Smooth muscle cell (in vitro differentiated cells): ENCODE data around the gene XIRP1. TPM values are rescaled to one million over a fixed set of nuclear protein-coding genes. Genes with fewer than 3 reads are reported as not detected.

Experiments
- DNase-seq: peaks from one replicate; lab custom pipeline; 2025; ENCODE audit not compliant: unreplicated experiment; lab: John Stamatoyannopoulos, UW
- H2AFZ ChIP-seq: fragments of 200-600 bp; sonication (generic); 2 replicates; pipeline ENCODE4 v1.6.0; 2016; ENCODE audit warnings: antibody characterized with exemption, low read depth, mild to moderate bottlenecking
- H3F3A ChIP-seq: fragments of 200-600 bp; sonication (generic); 2 replicates; pipeline ENCODE4 v1.6.0; 2017; ENCODE audit warnings: antibody characterized with exemption, low read depth
- H3K27ac ChIP-seq: fragments of 200-600 bp; sonication (generic); 2 replicates; pipeline ENCODE4 v1.5.1; 2016; ENCODE audit warnings: low read depth, mild to moderate bottlenecking
- H3K27me3 ChIP-seq: fragments of 200-600 bp; sonication (generic); 2 replicates; pipeline ENCODE4 v1.6.1; 2016; ENCODE audit warnings: low read depth, mild to moderate bottlenecking
- H3K36me3 ChIP-seq: fragments of 200-600 bp; sonication (generic); 2 replicates; pipeline ENCODE4 v1.5.1; 2016; ENCODE audit warnings: low read depth
- H3K4me1 ChIP-seq: fragments of 200-600 bp; sonication (generic); 2 replicates; pipeline ENCODE4 v1.5.1; 2016; ENCODE audit warnings: low read depth
- H3K4me2 ChIP-seq: fragments of 200-600 bp; sonication (generic); 2 replicates; pipeline ENCODE4 v1.6.0; 2016; ENCODE audit warnings: mild to moderate bottlenecking
- H3K4me3 ChIP-seq: fragments of 200-600 bp; sonication (generic); 2 replicates; pipeline ENCODE4 v1.5.1; 2016; ENCODE audit warnings: mild to moderate bottlenecking
- H3K79me2 ChIP-seq: fragments of 200-600 bp; sonication (generic); 2 replicates; pipeline ENCODE4 v1.6.0; 2016; ENCODE audit warnings: low read depth, mild to moderate bottlenecking
- H3K9ac ChIP-seq: fragments of 200-600 bp; sonication (generic); 2 replicates; pipeline ENCODE4 v1.6.0; 2016; ENCODE audit warnings: low read depth
- H3K9me3 ChIP-seq: fragments of 200-600 bp; sonication (generic); replicated peaks from 2 replicates; pipeline ENCODE4 v1.5.1; 2016; ENCODE audit warnings: low read depth
- H4K20me1 ChIP-seq: fragments of 200-600 bp; sonication (generic); 2 replicates; pipeline ENCODE4 v1.6.0; 2016; ENCODE audit warnings: low read depth
- CTCF ChIP-seq: fragments of 200-600 bp; sonication (generic); IDR thresholded peaks from 2 replicates; pipeline ENCODE4 v1.5.1; 2017; ENCODE audit warnings: borderline replicate concordance, mild to moderate bottlenecking, antibody characterized with exemption; ENCODE audit not compliant: insufficient read depth, poor library complexity, severe bottlenecking
- WGBS: methylation state at CpG from one replicate; pipeline ENCODE4 v1.1.7; 2016; ENCODE audit warnings: low lambda C conversion rate; 5-methylcytosine and 5-hydroxymethylcytosine counted together
- polyA plus RNA-seq: library from polyadenylated mRNA; unstranded; fragments of >200 nt; fragmentation: Nextera tagmentation; extraction: Ambion mirVana; gene quantifications from 2 replicates; pipeline ENCODE4 v1.2.1, GENCODE V29; 2016
- total RNA-seq: library from RNA; depleted of rRNA; stranded (reverse); fragments of >200 nt; gene quantifications from 2 replicates; pipeline ENCODE4 v1.2.3, GENCODE V29; 2014

Gene XIRP1
- total and polyA plus RNA-seq, 2 experiments from 2014 or later: 0.13 to 0.75 TPM

DNA sequence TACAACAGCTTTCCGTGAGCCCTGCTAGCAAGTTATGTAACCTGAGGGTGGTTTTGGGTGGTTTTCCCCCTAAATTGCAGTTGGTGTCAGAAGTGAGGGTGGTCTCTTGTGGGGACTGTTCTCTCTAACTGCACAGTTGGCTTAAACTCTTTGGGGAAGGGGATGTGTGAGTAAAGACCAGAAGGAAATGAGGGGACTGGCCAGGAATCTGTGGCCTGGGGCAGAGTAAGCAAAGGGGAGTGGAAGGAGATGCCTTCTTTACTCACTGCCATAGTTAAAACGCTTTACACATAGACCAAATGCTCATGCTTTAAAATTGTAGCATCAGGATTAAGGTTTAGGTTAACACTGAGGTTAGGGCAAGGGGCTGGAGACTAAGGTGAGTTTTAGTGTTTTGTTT lies 21.2 kb upstream of the XIRP1 start:
- no peak overlapping the region for H2AFZ ChIP-seq
- H3K27me3 ChIP-seq: no peaks in the 10 kb centered on the region
- H3K4me1 ChIP-seq: peaks cover under 1% of the 10 kb centered on the region
- no peak for TF ChIP-seq CTCF
- no peaks in the 10 kb centered on the region for H3K36me3 ChIP-seq
- no peak overlapping the region for H3K9ac ChIP-seq
- H3K9me3 ChIP-seq: no peaks in the 10 kb centered on the region
- no peaks in the 10 kb centered on the region for H3K79me2 ChIP-seq
- H4K20me1 ChIP-seq: no peaks in the 10 kb centered on the region
- no peak overlapping the region for H3K27ac ChIP-seq
- DNase-seq: no peak
- no peak overlapping the region for H3K4me2 ChIP-seq
- no peak overlapping the region for H3K4me3 ChIP-seq
- no peaks in the 10 kb centered on the region for H3F3A ChIP-seq
- 68% methylated on average over 2 of the region's 2 CpGs for WGBS

DNA sequence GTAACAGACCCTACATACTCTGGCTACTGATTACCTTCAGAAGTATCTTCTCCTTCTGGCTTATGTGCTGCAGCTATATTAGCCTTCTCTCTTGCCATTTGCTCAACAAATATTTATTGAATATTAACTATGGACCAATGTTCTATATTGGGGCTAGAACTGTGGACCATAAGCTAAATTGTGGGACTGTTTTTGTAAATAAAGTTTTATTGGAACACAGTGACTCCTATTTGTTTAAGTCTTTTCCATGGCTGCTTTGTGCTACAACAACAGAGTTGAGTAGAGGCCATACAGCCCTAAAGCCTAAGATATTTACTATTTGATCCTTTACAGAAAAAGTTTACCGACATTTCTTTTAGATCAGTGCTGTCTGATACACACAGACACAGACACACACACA lies 20.3 kb upstream of the XIRP1 start:
- no peaks in the 10 kb centered on the region for H3K9me3 ChIP-seq
- no peak overlapping the region for H3K27ac ChIP-seq
- H3K4me2 ChIP-seq: no peak overlapping the region
- H4K20me1 ChIP-seq: no peaks in the 10 kb centered on the region
- WGBS: 100% methylated on average over 1 of the region's 1 CpG
- DNase-seq: no peak
- peaks cover 10% of the 10 kb centered on the region for H3K4me1 ChIP-seq
- no peak overlapping the region for H2AFZ ChIP-seq
- no peaks in the 10 kb centered on the region for H3F3A ChIP-seq
- H3K4me3 ChIP-seq: no peak overlapping the region
- H3K36me3 ChIP-seq: no peaks in the 10 kb centered on the region
- no peak overlapping the region for H3K9ac ChIP-seq
- H3K27me3 ChIP-seq: no peaks in the 10 kb centered on the region
- H3K79me2 ChIP-seq: no peaks in the 10 kb centered on the region
- TF ChIP-seq CTCF: no peak

- Histone ChIP-seq H3K4me1 (peaks cover 12% of the 10 kb centered on the region), H3K4me3 (no peak overlapping the region), H2AFZ (no peak overlapping the region), H3F3A (no peaks in the 10 kb centered on the region), H3K79me2 (no peaks in the 10 kb centered on the region), H4K20me1 (no peaks in the 10 kb centered on the region), H3K9me3 (no peaks in the 10 kb centered on the region), H3K9ac (no peak overlapping the region), H3K27ac (no peak overlapping the region), H3K27me3 (no peaks in the 10 kb centered on the region), H3K4me2 (no peak overlapping the region), H3K36me3 (no peaks in the 10 kb centered on the region)
- TF ChIP-seq CTCF: no peak
- no peak for DNase-seq
- WGBS: 71% methylated on average over 4 of the region's 4 CpGs
Observed at GRCh38 chr3:39211332-39212130, 19.1 kb upstream of the XIRP1 start.

- H3K4me1 ChIP-seq: peaks cover 12% of the 10 kb centered on the region
- no peaks in the 10 kb centered on the region for H4K20me1 ChIP-seq
- H2AFZ ChIP-seq: no peak overlapping the region
- H3K27me3 ChIP-seq: no peaks in the 10 kb centered on the region
- H3K79me2 ChIP-seq: no peaks in the 10 kb centered on the region
- no peaks in the 10 kb centered on the region for H3K36me3 ChIP-seq
- no peak for DNase-seq
- H3K9ac ChIP-seq: no peak overlapping the region
- H3K4me2 ChIP-seq: no peak overlapping the region
- TF ChIP-seq CTCF: no peak
- H3F3A ChIP-seq: no peaks in the 10 kb centered on the region
- no peak overlapping the region for H3K27ac ChIP-seq
- H3K9me3 ChIP-seq: no peaks in the 10 kb centered on the region
- 88% methylated on average over 3 of the region's 3 CpGs for WGBS
- no peak overlapping the region for H3K4me3 ChIP-seq
Observed at GRCh38 chr3:39210078-39210477, 17.7 kb upstream of the XIRP1 start.
